ENCODE data around the gene F2.

F2 gene

GRCh38 chr11:46718155-46719019 is 626 bp upstream of the F2 start:
- DNase-seq (ENCODE audit: low read depth): no peak

- no peak for DNase-seq (ENCODE audit: low read depth)
Measured at GRCh38 chr11:46719543-46720218, 668 bp downstream of the F2 start.

- no peak for DNase-seq (ENCODE audit: low read depth)
Measured at GRCh38 chr11:46721286-46721685, 2.3 kb downstream of the F2 start.

GRCh38 chr11:46722566-46723358 is 3.7 kb downstream of the F2 start:
- no peak for DNase-seq (ENCODE audit: low read depth)

GRCh38 chr11:46723359-46723680 is 4.3 kb downstream of the F2 start:
- DNase-seq (ENCODE audit: low read depth): no peak

- DNase-seq (ENCODE audit: low read depth): no peak
Measured at GRCh38 chr11:46724088-46724487, 5.1 kb downstream of the F2 start.

- DNase-seq (ENCODE audit: low read depth): no peak
Measured at GRCh38 chr11:46725338-46726205, 6.6 kb downstream of the F2 start.

GRCh38 chr11:46726206-46726862 is 7.3 kb downstream of the F2 start:
- DNase-seq (ENCODE audit: low read depth): no peak

- no peak for DNase-seq (ENCODE audit: low read depth)
Measured at GRCh38 chr11:46727952-46728658, 9.1 kb downstream of the F2 start.

GRCh38 chr11:46728659-46729040 is 9.6 kb downstream of the F2 start:
- no peak for DNase-seq (ENCODE audit: low read depth)

- DNase-seq (ENCODE audit: low read depth): no peak
Measured at GRCh38 chr11:46729110-46730027, 10.4 kb downstream of the F2 start.

GRCh38 chr11:46731545-46731944 is 12.5 kb downstream of the F2 start:
- DNase-seq (ENCODE audit: low read depth): no peak

GRCh38 chr11:46733234-46733633 is 14.2 kb downstream of the F2 start:
- DNase-seq (ENCODE audit: low read depth): no peak

- DNase-seq (ENCODE audit: low read depth): no peak
Measured at GRCh38 chr11:46736146-46736545, 17.1 kb downstream of the F2 start.

- no peak for DNase-seq (ENCODE audit: low read depth)
Measured at GRCh38 chr11:46736615-46737014, 17.6 kb downstream of the F2 start.

GRCh38 chr11:46737699-46738098 is 18.7 kb downstream of the F2 start:
- no peak for DNase-seq (ENCODE audit: low read depth)

- no peak for DNase-seq (ENCODE audit: low read depth)
Measured at GRCh38 chr11:46738887-46739286, 19.9 kb downstream of the F2 start.

- no peak for DNase-seq (ENCODE audit: low read depth)
Measured at GRCh38 chr11:46741600-46742484, 22.8 kb downstream of the F2 start.

- no peak for DNase-seq (ENCODE audit: low read depth)
Measured at GRCh38 chr11:46743043-46743442, 24.0 kb downstream of the F2 start.
